GM19023 (cell line): Measurements from ENCODE around the gene EPHA6.
"Not testable (repeated sequence)": the region's sequence is repeated elsewhere in the genome, so short reads cannot be mapped to it uniquely, and the experiment has no call there.

ENCODE experiments used
- ATAC-seq: cut with Tn5 transposase; IDR thresholded peaks from one replicate; pipeline ENCODE4 v1.9.1; 2021; ENCODE audit warnings: mild to moderate bottlenecking, moderate library complexity; ENCODE audit not compliant: unreplicated experiment

Gene EPHA6

GRCh38 chr3:97575742-97576141 is 761.3 kb downstream of the EPHA6 start:
- no peak for ATAC-seq

DNA sequence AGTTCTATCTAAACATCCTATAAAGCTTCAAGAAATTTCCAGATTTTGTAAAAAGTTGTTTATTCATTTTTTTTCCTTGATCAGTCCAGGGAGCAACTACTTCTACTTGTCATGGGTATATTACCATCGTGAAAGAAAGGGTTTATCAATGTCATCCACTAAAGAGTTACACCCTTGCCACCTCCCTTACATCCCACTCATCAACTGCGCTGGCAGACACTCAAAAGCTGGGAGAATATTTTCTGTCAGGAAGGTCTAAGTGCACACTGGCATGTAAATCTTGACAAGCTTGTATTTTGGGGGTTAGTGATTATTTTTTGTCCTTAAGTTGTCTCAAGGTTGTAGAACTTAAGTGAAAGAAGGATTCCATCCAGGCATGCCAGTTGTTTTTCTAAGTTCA is 761.8 kb downstream of the EPHA6 start:
- ATAC-seq = no peak

GRCh38 chr3:97579365-97579764 is 765.0 kb downstream of the EPHA6 start:
- no peak for ATAC-seq

DNA sequence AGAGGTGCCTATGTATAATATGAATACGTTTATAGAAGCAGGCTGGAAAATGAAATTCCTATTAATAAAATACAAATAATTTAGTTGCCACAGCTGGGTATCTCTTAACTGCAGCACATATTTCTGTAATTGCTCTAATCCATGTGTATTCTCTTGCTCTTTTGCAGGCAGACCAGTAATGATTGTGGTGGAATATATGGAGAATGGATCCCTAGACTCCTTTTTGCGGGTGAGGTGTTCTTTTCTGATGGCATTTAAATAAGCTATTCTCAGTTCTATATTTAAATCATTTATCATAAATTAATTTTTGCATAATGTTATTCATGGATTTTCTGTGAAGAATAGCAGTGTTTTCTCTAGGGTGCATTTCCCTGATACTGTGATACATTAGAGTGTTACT is 796.2 kb downstream of the EPHA6 start:
- no peak for ATAC-seq

DNA sequence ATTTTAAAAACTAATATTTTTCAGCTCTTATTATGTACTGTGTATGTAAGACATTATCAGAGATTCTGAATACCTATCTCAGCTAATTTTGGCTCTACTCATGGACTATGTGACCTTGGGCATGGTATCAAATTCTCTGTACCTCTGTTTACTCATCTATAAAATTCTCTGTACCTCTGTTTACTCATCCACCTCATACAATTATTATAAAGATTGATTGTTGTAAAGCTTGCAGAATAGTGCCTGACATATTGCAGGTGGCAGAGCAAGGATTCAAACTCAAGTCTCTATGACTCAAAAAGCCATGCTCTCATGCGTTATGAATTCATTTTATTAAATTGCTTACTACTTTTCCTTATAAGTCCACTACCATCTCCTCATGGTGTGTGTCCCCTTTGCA is 798.2 kb downstream of the EPHA6 start:
- ATAC-seq = no peak

- no peak for ATAC-seq
These were observed 798.7 kb downstream of the EPHA6 start for GRCh38 chr3:97613139-97613538.

- not testable (repeated sequence) for ATAC-seq
These were observed 806.1 kb downstream of the EPHA6 start for GRCh38 chr3:97620514-97620913.

GRCh38 chr3:97636465-97636864 is 822.1 kb downstream of the EPHA6 start:
- ATAC-seq = no peak

- no peak for ATAC-seq
These were observed 832.5 kb downstream of the EPHA6 start for GRCh38 chr3:97646932-97647331.

GRCh38 chr3:97647441-97647982 is 833.1 kb downstream of the EPHA6 start:
- no peak for ATAC-seq

GRCh38 chr3:97655971-97656370 is 841.6 kb downstream of the EPHA6 start:
- ATAC-seq = no peak

DNA sequence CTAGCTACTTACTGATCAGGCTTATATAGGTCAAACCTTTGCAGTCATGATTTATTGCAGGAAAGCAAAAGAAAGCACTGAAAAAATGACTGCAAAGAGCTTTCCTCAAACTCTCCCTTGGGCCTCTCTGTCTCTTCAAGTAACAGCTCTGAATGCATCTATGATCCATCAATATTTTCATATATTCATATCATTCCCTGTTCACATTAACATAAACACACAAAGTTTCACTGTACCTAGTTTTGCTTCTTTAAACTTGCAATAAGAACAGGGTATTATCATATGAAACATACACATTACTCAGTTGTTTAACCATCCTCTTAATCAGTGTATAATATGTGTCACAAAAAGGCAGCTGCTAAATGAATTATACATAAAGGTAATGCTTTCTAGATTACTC is 842.2 kb downstream of the EPHA6 start:
- no peak for ATAC-seq

GRCh38 chr3:97658668-97659285 is 844.4 kb downstream of the EPHA6 start:
- ATAC-seq = no peak

- no peak for ATAC-seq
These were observed 847.9 kb downstream of the EPHA6 start for GRCh38 chr3:97662264-97662663.

GRCh38 chr3:97662762-97663161 is 848.4 kb downstream of the EPHA6 start:
- ATAC-seq = no peak

- no peak for ATAC-seq
These were observed 851.5 kb downstream of the EPHA6 start for GRCh38 chr3:97665896-97666295.

GRCh38 chr3:97670952-97671351 is 856.6 kb downstream of the EPHA6 start:
- no peak for ATAC-seq

GRCh38 chr3:97673357-97673997 is 859.1 kb downstream of the EPHA6 start:
- no peak for ATAC-seq

GRCh38 chr3:97674461-97674860 is 860.1 kb downstream of the EPHA6 start:
- ATAC-seq = no peak

GRCh38 chr3:97680210-97680609 is 865.8 kb downstream of the EPHA6 start:
- no peak for ATAC-seq

GRCh38 chr3:97680696-97681095 is 866.3 kb downstream of the EPHA6 start:
- ATAC-seq = no peak

- ATAC-seq = no peak
These were observed 870.1 kb downstream of the EPHA6 start for GRCh38 chr3:97684490-97684889.

GRCh38 chr3:97686258-97686657 is 871.9 kb downstream of the EPHA6 start:
- ATAC-seq = no peak
